Measurements from ENCODE around the gene STX2.

DNA sequence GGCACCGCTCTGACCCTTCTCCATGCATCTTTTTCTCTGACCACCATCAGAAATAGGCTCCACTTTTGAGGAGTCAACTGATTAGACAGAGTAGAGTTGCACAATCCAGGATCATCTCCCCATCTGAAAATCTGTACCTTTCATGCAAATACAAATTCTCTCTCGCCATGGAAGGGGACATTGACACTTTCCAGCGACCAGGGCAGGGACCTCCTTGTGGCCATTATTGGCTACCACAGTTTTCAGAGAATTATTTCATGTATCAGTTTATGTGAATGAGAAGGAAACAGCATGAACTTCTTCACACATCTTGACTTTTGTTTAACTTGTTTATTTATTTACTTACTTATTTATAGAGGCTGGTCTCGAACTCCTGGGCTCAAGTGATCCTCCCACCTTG, 19.0 kb upstream of the STX2 start:
- TF ChIP-seq, protein P1, sequence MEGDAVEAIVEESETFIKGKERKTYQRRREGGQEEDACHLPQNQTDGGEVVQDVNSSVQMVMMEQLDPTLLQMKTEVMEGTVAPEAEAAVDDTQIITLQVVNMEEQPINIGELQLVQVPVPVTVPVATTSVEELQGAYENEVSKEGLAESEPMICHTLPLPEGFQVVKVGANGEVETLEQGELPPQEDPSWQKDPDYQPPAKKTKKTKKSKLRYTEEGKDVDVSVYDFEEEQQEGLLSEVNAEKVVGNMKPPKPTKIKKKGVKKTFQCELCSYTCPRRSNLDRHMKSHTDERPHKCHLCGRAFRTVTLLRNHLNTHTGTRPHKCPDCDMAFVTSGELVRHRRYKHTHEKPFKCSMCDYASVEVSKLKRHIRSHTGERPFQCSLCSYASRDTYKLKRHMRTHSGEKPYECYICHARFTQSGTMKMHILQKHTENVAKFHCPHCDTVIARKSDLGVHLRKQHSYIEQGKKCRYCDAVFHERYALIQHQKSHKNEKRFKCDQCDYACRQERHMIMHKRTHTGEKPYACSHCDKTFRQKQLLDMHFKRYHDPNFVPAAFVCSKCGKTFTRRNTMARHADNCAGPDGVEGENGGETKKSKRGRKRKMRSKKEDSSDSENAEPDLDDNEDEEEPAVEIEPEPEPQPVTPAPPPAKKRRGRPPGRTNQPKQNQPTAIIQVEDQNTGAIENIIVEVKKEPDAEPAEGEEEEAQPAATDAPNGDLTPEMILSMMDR (IDR thresholded peaks at IDR 0.05), result no peak
- TF ChIP-seq CHD2 (IDR thresholded peaks at IDR 0.05; ENCODE audit: low read length, partially characterized antibody) (no peak), SREBF2 (IDR thresholded peaks at IDR 0.05) (no peak), RAD21 (conservative IDR thresholded peaks at IDR 0.05 in 1 of 2, IDR thresholded peaks at IDR 0.05 in 1 of 2) (no peak), POLR2A (IDR thresholded peaks at IDR 0.05; ENCODE audit: low read length) (no peak), FOXS1 (CRISPR knock-in tag; IDR thresholded peaks at IDR 0.05) (no peak), GATA3 (IDR thresholded peaks at IDR 0.05; ENCODE audit: borderline replicate concordance) (no peak)
- TF ChIP-seq, protein P2, sequence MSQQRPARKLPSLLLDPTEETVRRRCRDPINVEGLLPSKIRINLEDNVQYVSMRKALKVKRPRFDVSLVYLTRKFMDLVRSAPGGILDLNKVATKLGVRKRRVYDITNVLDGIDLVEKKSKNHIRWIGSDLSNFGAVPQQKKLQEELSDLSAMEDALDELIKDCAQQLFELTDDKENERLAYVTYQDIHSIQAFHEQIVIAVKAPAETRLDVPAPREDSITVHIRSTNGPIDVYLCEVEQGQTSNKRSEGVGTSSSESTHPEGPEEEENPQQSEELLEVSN (IDR thresholded peaks at IDR 0.05; ENCODE audit: borderline replicate concordance, low read depth), result no peak

All from A549 (cell line).